HPDE6-E6E7 (cell line): ENCODE measurements around the gene AHSA1.

Experiments
- DNase-seq: peaks from one replicate; pipeline ENCODE4 v3.0.0; 2011; ENCODE audit warnings: missing footprints; ENCODE audit errors: extremely low spot score

AHSA1 gene

GRCh38 chr14:77509366-77509765 is 51.5 kb downstream of the AHSA1 start:
- DNase-seq = no peak

DNA sequence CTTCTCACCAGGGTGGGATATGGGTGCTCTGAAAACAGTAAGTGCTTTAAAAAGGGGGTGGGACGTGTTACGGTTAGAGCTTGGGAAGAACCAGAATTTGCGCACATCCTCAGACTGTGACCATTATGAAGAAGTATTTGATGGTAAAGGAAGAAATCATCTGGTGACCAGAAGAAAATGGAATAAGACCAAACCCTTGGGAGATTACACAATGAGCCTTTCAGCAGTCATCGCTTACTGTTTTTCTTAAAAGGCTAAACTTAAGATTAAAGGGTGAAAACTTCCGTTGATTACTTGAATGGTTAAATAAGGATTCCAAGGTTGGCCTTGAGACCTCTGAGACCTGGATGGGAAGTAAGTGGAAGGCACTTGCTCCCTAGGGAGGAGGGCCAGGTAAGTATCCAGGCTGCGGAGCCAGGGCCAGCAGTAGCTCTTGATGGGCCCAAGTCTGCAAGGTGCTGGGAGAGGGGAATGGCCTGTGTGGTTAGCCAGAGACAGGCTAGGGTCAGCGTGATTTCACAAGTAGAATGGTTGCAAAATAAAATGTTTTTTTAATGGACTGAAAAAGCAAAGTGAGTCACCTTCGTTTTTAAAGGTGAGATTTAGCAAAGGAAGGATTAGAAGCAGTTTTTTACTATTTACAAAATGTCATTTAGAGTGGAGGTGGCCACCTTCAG is 53.7 kb downstream of the AHSA1 start:
- DNase-seq = no peak

DNA sequence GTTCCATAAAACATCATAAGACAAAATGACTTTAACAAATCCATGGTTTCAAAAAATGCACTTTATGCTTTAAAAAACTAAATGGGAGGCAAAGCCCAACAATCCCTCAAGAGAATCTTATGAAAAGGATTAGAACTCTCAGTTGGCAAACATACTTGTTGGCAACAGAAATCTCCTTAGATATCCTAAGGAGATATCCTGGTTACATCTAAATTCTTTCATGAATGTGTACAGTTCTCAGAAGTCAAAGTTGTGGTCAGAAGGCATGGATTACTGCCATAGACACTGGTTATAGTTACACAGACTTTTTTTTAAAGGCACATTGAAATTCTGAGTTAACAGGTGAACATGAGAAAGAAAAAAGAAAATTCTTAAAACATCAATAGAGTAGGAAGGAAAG is 58.2 kb downstream of the AHSA1 start:
- DNase-seq = no peak
